ENCODE results near the gene ENTPD8.

The ENTPD8 gene

DNA sequence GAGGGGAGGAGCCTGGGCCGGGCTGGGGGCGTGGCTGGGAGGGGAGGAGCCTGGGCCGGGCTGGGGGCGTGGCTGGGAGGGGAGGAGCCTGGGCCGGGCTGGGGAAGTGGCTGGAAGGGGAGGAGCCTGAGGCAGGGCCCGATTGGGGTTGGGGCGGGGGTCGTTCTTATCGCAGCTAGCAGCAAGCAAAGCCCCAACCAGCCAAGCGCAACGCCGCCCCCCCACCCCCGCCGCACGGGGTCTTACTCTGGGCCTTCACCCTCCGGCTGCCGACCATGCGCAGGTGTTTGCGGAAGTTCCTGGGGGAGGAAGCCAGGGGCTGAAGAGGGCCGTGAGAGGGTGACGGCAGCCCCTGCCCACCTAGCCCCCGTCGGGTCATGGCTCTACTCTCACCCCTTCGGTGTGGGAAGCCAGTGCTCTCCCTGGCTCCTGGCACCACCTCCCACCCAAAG lies 13.0 kb upstream of the ENTPD8 start:
- WGBS, 2 donors (ENCODE audit: extremely low coverage in 2 of 2, insufficient read length in 2 of 2, insufficient replicate concordance in 1 of 2), result no CpG with 5 or more reads among the region's 24 CpGs
- Histone ChIP-seq H3K9ac (ENCODE audit: low read depth, low read length, poor library complexity) (peak overlapping the region; percentile 86), H3K9me3 (replicated peaks in 1 of 2; ENCODE audit: control insufficient read depth in 2 of 2, insufficient read depth in 1 of 2, low read depth in 1 of 2, low read length in 2 of 2) (no peaks in the 10 kb centered on the region), H2AK5ac (ENCODE audit: low read depth, low read length) (peak overlapping the region; percentile 97), H2BK12ac (ENCODE audit: low read length) (peak overlapping the region; percentile 73), H3K23ac (ENCODE audit: low read depth, low read length, poor library complexity) (peak overlapping the region; percentile 85), H4K91ac (ENCODE audit: low read depth, low read length, poor library complexity) (peak overlapping the region; percentile 97), H3K4me2 (ENCODE audit: insufficient read depth, low read length, poor library complexity, severe bottlenecking) (peak overlapping the region; percentile 86), H2BK5ac (ENCODE audit: low read length) (no peak overlapping the region), H3K4me1 (ENCODE audit: control insufficient read depth in 2 of 2, insufficient read depth in 1 of 2, low read depth in 1 of 2, low read length in 2 of 2) (peaks cover 5 to 23% of the 10 kb centered on the region in 2 donors), H3K36me3 (replicated peaks in 1 of 2; ENCODE audit: control insufficient read depth in 2 of 2, insufficient read depth in 2 of 2, low read length in 2 of 2) (peaks cover 30 to 64% of the 10 kb centered on the region in 2 donors), H3K79me1 (ENCODE audit: low read depth, low read length) (peaks cover 28% of the 10 kb centered on the region), H2BK15ac (ENCODE audit: low read length) (peak overlapping the region; percentile 85), H4K8ac (ENCODE audit: low read depth, low read length) (no peak overlapping the region), H2AFZ (ENCODE audit: low read length) (no peak overlapping the region), H3K27me3 (ENCODE audit: control insufficient read depth in 3 of 3, insufficient read depth in 3 of 3, low read depth in 1 of 3, low read length in 3 of 3) (no peaks in the 10 kb centered on the region), H3K4ac (ENCODE audit: low read length) (peak overlapping the region; percentile 37), H3K4me3 (ENCODE audit: low read length in 2 of 2) (peak overlapping the region in 1 of 2 donors; percentile 0), H3K27ac (replicated peaks; ENCODE audit: low read length) (peak overlapping the region; percentile 38), H3K18ac (ENCODE audit: low read length) (peak overlapping the region; percentile 97), H2BK120ac (ENCODE audit: low read depth, low read length) (peak overlapping the region; percentile 96), H3K14ac (ENCODE audit: low read length) (peak overlapping the region; percentile 71)
- DNase-seq (ENCODE audit: low spot score), result peak; percentile 76

DNA sequence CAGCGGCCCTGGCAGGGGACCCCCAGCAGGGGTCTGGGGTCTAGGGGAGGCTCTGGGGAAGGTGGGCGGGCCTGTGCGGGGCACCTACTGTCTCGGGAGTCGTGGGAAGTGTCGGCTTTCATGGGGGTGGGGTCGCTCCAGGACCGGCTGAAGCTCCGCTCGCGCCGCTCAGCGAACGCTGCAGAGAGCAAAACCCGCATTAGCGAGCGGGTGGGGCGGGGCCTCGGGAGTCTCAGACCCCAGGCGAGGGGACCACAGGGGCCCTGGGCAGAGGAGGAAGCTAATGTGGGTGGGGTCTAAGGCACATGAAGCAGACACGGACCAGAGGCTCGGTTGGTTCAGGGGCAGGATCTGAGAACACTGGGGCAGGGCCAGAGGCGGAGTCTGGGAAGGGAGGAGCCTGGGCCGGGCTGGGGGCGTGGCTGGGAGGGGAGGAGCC lies 12.5 kb upstream of the ENTPD8 start:
- peak overlapping the region; percentile 66 for H2BK5ac ChIP-seq (ENCODE audit: low read length)
- no peak overlapping the region for H4K91ac ChIP-seq (ENCODE audit: low read depth, low read length, poor library complexity)
- no peak overlapping the region for H3K4ac ChIP-seq (ENCODE audit: low read length)
- no peaks in the 10 kb centered on the region for H3K9me3 ChIP-seq (replicated peaks in 1 of 2; ENCODE audit: control insufficient read depth in 2 of 2, insufficient read depth in 1 of 2, low read depth in 1 of 2, low read length in 2 of 2)
- H2BK120ac ChIP-seq (ENCODE audit: low read depth, low read length), result no peak overlapping the region
- H3K18ac ChIP-seq (ENCODE audit: low read length), result peak overlapping the region; percentile 93
- H2AFZ ChIP-seq (ENCODE audit: low read length), result no peak overlapping the region
- no peak overlapping the region for H3K9ac ChIP-seq (ENCODE audit: low read depth, low read length, poor library complexity)
- H3K4me3 ChIP-seq (ENCODE audit: low read length in 2 of 2), result peak overlapping the region in 1 of 2 donors; percentile 69
- peak; percentile 93 for DNase-seq (ENCODE audit: low spot score)
- peak overlapping the region; percentile 94 for H2BK12ac ChIP-seq (ENCODE audit: low read length)
- WGBS, 2 donors (ENCODE audit: extremely low coverage in 2 of 2, insufficient read length in 2 of 2, insufficient replicate concordance in 1 of 2), result no CpG with 5 or more reads among the region's 25 CpGs
- H2BK15ac ChIP-seq (ENCODE audit: low read length), result peak overlapping the region; percentile 95
- peaks cover 5 to 23% of the 10 kb centered on the region in 2 donors for H3K4me1 ChIP-seq (ENCODE audit: control insufficient read depth in 2 of 2, insufficient read depth in 1 of 2, low read depth in 1 of 2, low read length in 2 of 2)
- H3K23ac ChIP-seq (ENCODE audit: low read depth, low read length, poor library complexity), result peak overlapping the region; percentile 85
- no peak overlapping the region for H4K8ac ChIP-seq (ENCODE audit: low read depth, low read length)
- peak overlapping the region; percentile 73 for H3K4me2 ChIP-seq (ENCODE audit: insufficient read depth, low read length, poor library complexity, severe bottlenecking)
- peak overlapping the region; percentile 67 for H3K27ac ChIP-seq (replicated peaks; ENCODE audit: low read length)
- H3K36me3 ChIP-seq (replicated peaks in 1 of 2; ENCODE audit: control insufficient read depth in 2 of 2, insufficient read depth in 2 of 2, low read length in 2 of 2), result peaks cover 30 to 69% of the 10 kb centered on the region in 2 donors
- H3K79me1 ChIP-seq (ENCODE audit: low read depth, low read length), result peaks cover 27% of the 10 kb centered on the region
- no peaks in the 10 kb centered on the region for H3K27me3 ChIP-seq (ENCODE audit: control insufficient read depth in 3 of 3, insufficient read depth in 3 of 3, low read depth in 1 of 3, low read length in 3 of 3)
- peak overlapping the region; percentile 95 for H2AK5ac ChIP-seq (ENCODE audit: low read depth, low read length)
- no peak overlapping the region for H3K14ac ChIP-seq (ENCODE audit: low read length)

DNA sequence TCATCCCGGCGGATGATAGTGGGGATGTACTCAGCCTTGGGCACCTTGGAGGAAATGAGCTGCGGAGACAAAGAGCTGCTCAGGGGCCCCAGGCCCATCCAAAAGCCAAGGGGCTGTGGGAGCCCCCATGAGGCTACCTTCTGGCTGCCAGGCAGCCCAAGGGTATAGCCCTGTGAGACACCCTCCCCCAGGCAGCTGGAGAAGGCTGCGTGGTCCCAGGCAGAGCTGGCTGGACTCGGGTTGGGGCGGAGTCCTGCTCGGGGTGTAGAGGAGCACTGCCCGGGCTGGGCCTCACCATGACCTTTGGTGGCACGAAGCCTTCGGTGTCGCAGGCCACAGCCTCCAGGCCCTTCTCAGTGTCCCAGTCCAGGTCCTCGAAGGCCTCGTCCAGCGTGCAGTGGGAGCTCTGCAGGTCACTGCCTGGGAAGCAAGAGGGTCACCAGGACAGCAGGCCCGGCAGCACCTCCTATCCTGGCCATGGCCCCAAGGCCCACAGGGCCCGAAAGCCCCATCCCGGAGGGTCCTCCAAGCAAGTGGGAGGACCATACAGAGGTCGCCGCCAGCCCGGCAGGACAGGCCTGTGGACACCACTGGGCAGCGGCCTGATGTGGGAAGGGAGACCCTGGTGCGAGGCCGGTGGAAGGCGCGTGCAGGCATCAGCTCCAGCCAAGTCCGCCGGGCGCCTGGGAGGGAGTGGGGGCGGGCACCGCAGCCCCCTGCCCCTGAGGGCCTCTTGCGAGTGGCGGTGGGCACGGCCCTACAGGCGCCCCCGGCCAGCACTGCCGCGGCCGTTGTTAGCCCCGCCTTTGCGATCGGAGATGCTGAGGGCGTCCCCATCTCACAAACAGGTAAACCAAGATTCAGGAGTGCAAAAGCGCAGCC lies 11.8 kb upstream of the ENTPD8 start:
- no peak for DNase-seq (ENCODE audit: low spot score)
- H4K8ac ChIP-seq (ENCODE audit: low read depth, low read length), result no peak overlapping the region
- H3K23ac ChIP-seq (ENCODE audit: low read depth, low read length, poor library complexity), result peak overlapping the region; percentile 85
- no CpG with 5 or more reads among the region's 43 CpGs for WGBS, 2 donors (ENCODE audit: extremely low coverage in 2 of 2, insufficient read length in 2 of 2, insufficient replicate concordance in 1 of 2)
- H3K4ac ChIP-seq (ENCODE audit: low read length), result no peak overlapping the region
- peak overlapping the region; percentile 9 for H3K14ac ChIP-seq (ENCODE audit: low read length)
- peaks cover 2 to 19% of the 10 kb centered on the region in 2 donors for H3K4me1 ChIP-seq (ENCODE audit: control insufficient read depth in 2 of 2, insufficient read depth in 1 of 2, low read depth in 1 of 2, low read length in 2 of 2)
- no peak overlapping the region for H2BK120ac ChIP-seq (ENCODE audit: low read depth, low read length)
- peaks cover 21% of the 10 kb centered on the region for H3K79me1 ChIP-seq (ENCODE audit: low read depth, low read length)
- peak overlapping the region in 1 of 2 donors; percentile 69 for H3K4me3 ChIP-seq (ENCODE audit: low read length in 2 of 2)
- H4K91ac ChIP-seq (ENCODE audit: low read depth, low read length, poor library complexity), result no peak overlapping the region
- peak overlapping the region; percentile 72 for H3K9ac ChIP-seq (ENCODE audit: low read depth, low read length, poor library complexity)
- H2AFZ ChIP-seq (ENCODE audit: low read length), result no peak overlapping the region
- peak overlapping the region; percentile 95 for H2BK15ac ChIP-seq (ENCODE audit: low read length)
- H3K18ac ChIP-seq (ENCODE audit: low read length), result peak overlapping the region; percentile 93
- no peaks in the 10 kb centered on the region for H3K9me3 ChIP-seq (replicated peaks in 1 of 2; ENCODE audit: control insufficient read depth in 2 of 2, insufficient read depth in 1 of 2, low read depth in 1 of 2, low read length in 2 of 2)
- H2BK5ac ChIP-seq (ENCODE audit: low read length), result peak overlapping the region; percentile 66
- peak overlapping the region; percentile 67 for H3K27ac ChIP-seq (replicated peaks; ENCODE audit: low read length)
- peak overlapping the region; percentile 95 for H2AK5ac ChIP-seq (ENCODE audit: low read depth, low read length)
- H2BK12ac ChIP-seq (ENCODE audit: low read length), result peak overlapping the region; percentile 94
- peaks cover 30 to 70% of the 10 kb centered on the region in 2 donors for H3K36me3 ChIP-seq (replicated peaks in 1 of 2; ENCODE audit: control insufficient read depth in 2 of 2, insufficient read depth in 2 of 2, low read length in 2 of 2)
- peak overlapping the region; percentile 73 for H3K4me2 ChIP-seq (ENCODE audit: insufficient read depth, low read length, poor library complexity, severe bottlenecking)
- H3K27me3 ChIP-seq (ENCODE audit: control insufficient read depth in 3 of 3, insufficient read depth in 3 of 3, low read depth in 1 of 3, low read length in 3 of 3), result no peaks in the 10 kb centered on the region
